ENCODE measurements around the gene TMEM175. TPM values are rescaled to one million over a fixed set of nuclear protein-coding genes. Genes with fewer than 3 reads are reported as not detected.
A peak's percentile ranks its signal among the peaks of the same experiment; 100 is the strongest.

The TMEM175 gene
- total and polyA plus RNA-seq, 9 of the 15 experiments (the other 6 are each of a cell fraction or from before 2014, with no cell fraction given) = 0.13 to 30.9 (median 9.4) TPM

- TF ChIP-seq, protein P1, sequence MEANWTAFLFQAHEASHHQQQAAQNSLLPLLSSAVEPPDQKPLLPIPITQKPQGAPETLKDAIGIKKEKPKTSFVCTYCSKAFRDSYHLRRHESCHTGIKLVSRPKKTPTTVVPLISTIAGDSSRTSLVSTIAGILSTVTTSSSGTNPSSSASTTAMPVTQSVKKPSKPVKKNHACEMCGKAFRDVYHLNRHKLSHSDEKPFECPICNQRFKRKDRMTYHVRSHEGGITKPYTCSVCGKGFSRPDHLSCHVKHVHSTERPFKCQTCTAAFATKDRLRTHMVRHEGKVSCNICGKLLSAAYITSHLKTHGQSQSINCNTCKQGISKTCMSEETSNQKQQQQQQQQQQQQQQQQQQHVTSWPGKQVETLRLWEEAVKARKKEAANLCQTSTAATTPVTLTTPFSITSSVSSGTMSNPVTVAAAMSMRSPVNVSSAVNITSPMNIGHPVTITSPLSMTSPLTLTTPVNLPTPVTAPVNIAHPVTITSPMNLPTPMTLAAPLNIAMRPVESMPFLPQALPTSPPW (CRISPR knock-in tag; IDR thresholded peaks at IDR 0.05) = peak; percentile 80
- no peak for TF ChIP-seq ZNF778 (CRISPR knock-in tag; IDR thresholded peaks at IDR 0.05)
- TF ChIP-seq AFF1 (IDR thresholded peaks at IDR 0.05; ENCODE audit: low read depth in 1 of 2, partially characterized antibody in 2 of 2) = no peak
- TF ChIP-seq, protein P2, sequence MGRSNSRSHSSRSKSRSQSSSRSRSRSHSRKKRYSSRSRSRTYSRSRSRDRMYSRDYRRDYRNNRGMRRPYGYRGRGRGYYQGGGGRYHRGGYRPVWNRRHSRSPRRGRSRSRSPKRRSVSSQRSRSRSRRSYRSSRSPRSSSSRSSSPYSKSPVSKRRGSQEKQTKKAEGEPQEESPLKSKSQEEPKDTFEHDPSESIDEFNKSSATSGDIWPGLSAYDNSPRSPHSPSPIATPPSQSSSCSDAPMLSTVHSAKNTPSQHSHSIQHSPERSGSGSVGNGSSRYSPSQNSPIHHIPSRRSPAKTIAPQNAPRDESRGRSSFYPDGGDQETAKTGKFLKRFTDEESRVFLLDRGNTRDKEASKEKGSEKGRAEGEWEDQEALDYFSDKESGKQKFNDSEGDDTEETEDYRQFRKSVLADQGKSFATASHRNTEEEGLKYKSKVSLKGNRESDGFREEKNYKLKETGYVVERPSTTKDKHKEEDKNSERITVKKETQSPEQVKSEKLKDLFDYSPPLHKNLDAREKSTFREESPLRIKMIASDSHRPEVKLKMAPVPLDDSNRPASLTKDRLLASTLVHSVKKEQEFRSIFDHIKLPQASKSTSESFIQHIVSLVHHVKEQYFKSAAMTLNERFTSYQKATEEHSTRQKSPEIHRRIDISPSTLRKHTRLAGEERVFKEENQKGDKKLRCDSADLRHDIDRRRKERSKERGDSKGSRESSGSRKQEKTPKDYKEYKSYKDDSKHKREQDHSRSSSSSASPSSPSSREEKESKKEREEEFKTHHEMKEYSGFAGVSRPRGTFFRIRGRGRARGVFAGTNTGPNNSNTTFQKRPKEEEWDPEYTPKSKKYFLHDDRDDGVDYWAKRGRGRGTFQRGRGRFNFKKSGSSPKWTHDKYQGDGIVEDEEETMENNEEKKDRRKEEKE (IDR thresholded peaks at IDR 0.05; ENCODE audit: borderline replicate concordance in 1 of 2, control insufficient read depth in 1 of 2, low read depth in 2 of 2, low read length in 1 of 2) = peak in 1 of 2 experiments; percentile 73; a peak in 1 of 4 replicates
- TF ChIP-seq MYNN (IDR thresholded peaks at IDR 0.05) = 0 out of 2 replicates have a peak, but pooled peaks have one; percentile 39
- TF ChIP-seq MYNN (CRISPR knock-in tag; IDR thresholded peaks at IDR 0.05) = no peak
- no peak; the same call in 1 of the 2 replicates for TF ChIP-seq MTA2 (IDR thresholded peaks at IDR 0.05; ENCODE audit: low read depth)
- no peak; the same call in 1 of the 2 replicates for TF ChIP-seq LCOR (CRISPR knock-in tag; IDR thresholded peaks at IDR 0.05)
- no peak for TF ChIP-seq CLOCK (CRISPR knock-in tag; IDR thresholded peaks at IDR 0.05; ENCODE audit: borderline replicate concordance)
- TF ChIP-seq, protein P3, sequence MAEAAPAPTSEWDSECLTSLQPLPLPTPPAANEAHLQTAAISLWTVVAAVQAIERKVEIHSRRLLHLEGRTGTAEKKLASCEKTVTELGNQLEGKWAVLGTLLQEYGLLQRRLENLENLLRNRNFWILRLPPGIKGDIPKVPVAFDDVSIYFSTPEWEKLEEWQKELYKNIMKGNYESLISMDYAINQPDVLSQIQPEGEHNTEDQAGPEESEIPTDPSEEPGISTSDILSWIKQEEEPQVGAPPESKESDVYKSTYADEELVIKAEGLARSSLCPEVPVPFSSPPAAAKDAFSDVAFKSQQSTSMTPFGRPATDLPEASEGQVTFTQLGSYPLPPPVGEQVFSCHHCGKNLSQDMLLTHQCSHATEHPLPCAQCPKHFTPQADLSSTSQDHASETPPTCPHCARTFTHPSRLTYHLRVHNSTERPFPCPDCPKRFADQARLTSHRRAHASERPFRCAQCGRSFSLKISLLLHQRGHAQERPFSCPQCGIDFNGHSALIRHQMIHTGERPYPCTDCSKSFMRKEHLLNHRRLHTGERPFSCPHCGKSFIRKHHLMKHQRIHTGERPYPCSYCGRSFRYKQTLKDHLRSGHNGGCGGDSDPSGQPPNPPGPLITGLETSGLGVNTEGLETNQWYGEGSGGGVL (CRISPR knock-in tag; IDR thresholded peaks at IDR 0.05) = no peak
- no peak for TF ChIP-seq POLR3A (IDR thresholded peaks at IDR 0.05; ENCODE audit: borderline replicate concordance, extremely low read depth, insufficient read depth, insufficient read length)
Observed at GRCh38 chr4:996030-996996, 64.1 kb downstream of the TMEM175 start (continued).

Data from K562 (cell line).